ENCODE measurements around the gene PIGN. TPM values are rescaled to one million over a fixed set of nuclear protein-coding genes. Genes with fewer than 3 reads are reported as not detected.

PIGN gene
- polyA plus RNA-seq, 3 donors, result 4.1 to 14.7 (median 14.6) TPM

DNA sequence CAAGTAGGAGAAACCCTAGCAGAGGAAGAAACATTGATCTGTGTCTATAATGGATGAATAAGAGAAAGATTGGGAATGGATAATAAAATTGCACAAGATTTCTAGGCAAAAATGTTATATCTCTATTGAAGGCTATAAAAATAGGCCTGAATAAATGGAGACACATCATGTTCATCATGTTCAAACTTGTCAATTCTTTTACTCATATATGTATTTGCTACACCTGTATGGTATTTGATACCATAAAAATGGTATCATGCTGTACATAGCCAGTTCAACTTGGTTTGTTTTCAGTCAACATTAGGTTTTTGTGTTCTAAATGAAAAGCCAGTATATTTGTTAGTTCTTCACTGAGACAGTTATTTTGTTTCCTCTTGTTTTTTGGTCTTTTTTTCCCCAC is 161.9 kb downstream of the PIGN start:
- H3K4me1 Mint-ChIP-seq, result peaks cover 2% of the 10 kb centered on the region
- Histone ChIP-seq H3K27me3 (ENCODE audit: control insufficient read depth in 2 of 2, insufficient read depth in 2 of 2, low read length in 2 of 2) (peaks cover 0 to 2% of the 10 kb centered on the region in 2 donors), H3K9ac (ENCODE audit: insufficient read depth, low read length, poor library complexity, severe bottlenecking) (no peak overlapping the region), H3K4me2 (replicated peaks; ENCODE audit: extremely low read depth, low read length, poor library complexity, severe bottlenecking) (no peak overlapping the region), H3K27ac (ENCODE audit: low read depth in 1 of 2, low read length in 2 of 2) (no peak overlapping the region), H3K36me3 (replicated peaks in 1 of 2; ENCODE audit: control insufficient read depth in 1 of 2, insufficient read depth in 2 of 2, low read length in 2 of 2) (no peaks in the 10 kb centered on the region), H3K79me2 (ENCODE audit: insufficient read depth, low read length) (no peaks in the 10 kb centered on the region), H3K4me3 (replicated peaks in 1 of 3; ENCODE audit: low read depth in 2 of 3, low read length in 3 of 3) (no peak overlapping the region), H3K4me1 (ENCODE audit: control insufficient read depth in 1 of 2, insufficient read depth in 2 of 2, low read length in 2 of 2) (no peaks in the 10 kb centered on the region), H3K9me3 (replicated peaks in 1 of 2; ENCODE audit: control insufficient read depth in 1 of 2, insufficient read depth in 1 of 2, low read length in 2 of 2) (no peaks in the 10 kb centered on the region), H4K20me1 (ENCODE audit: insufficient read depth, low read length) (no peaks in the 10 kb centered on the region), H2AFZ (ENCODE audit: insufficient read depth, low read depth, low read length, poor library complexity, severe bottlenecking) (no peak overlapping the region)
- H3K4me3 Mint-ChIP-seq, result no peak overlapping the region
- intact Hi-C loops (cut with micrococcal nuclease), result no loop called here
- no peak for DNase-seq
- TF ChIP-seq, protein P1, sequence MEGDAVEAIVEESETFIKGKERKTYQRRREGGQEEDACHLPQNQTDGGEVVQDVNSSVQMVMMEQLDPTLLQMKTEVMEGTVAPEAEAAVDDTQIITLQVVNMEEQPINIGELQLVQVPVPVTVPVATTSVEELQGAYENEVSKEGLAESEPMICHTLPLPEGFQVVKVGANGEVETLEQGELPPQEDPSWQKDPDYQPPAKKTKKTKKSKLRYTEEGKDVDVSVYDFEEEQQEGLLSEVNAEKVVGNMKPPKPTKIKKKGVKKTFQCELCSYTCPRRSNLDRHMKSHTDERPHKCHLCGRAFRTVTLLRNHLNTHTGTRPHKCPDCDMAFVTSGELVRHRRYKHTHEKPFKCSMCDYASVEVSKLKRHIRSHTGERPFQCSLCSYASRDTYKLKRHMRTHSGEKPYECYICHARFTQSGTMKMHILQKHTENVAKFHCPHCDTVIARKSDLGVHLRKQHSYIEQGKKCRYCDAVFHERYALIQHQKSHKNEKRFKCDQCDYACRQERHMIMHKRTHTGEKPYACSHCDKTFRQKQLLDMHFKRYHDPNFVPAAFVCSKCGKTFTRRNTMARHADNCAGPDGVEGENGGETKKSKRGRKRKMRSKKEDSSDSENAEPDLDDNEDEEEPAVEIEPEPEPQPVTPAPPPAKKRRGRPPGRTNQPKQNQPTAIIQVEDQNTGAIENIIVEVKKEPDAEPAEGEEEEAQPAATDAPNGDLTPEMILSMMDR (IDR thresholded peaks at IDR 0.05), result no peak
- H3K27ac Mint-ChIP-seq, result no peak overlapping the region
- H3K36me3 Mint-ChIP-seq, result no peaks in the 10 kb centered on the region
- peaks cover 0 to 6% (median 4%) of the 10 kb centered on the region in 3 donors for H3K27me3 Mint-ChIP-seq (ENCODE audit: low read depth in 3 of 3)
- H3K9me3 Mint-ChIP-seq, result peaks cover 0 to 8% (median 0%) of the 10 kb centered on the region in 7 donors

DNA sequence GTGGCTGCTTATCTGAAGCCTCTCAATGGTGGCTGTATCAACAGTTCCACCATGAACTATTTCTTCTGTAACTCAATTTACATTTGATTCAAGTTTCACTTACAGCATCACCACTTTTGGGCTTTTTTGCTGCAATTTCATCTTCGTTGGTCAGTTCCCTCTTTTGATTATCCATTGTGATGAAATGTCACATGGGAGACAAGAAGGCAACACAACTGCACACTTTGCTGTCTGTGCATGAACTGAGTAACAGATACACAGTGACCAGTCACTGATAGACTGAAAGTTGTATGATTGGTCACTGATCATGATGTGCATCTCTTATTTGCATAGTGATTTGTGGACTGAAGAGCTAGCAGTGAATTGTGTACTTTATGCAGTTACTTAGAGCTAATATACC is 163.3 kb downstream of the PIGN start:
- Mint-ChIP-seq H3K36me3 (no peaks in the 10 kb centered on the region), H3K4me1 (peaks cover 2% of the 10 kb centered on the region), H3K27ac (no peak overlapping the region), H3K27me3 (ENCODE audit: low read depth in 3 of 3) (peaks cover 3 to 6% (median 5%) of the 10 kb centered on the region in 3 donors), H3K9me3 (peaks cover 0 to 10% (median 2%) of the 10 kb centered on the region in 7 donors), H3K4me3 (no peak overlapping the region)
- Histone ChIP-seq H3K9me3 (replicated peaks in 1 of 2; ENCODE audit: control insufficient read depth in 1 of 2, insufficient read depth in 1 of 2, low read length in 2 of 2) (no peaks in the 10 kb centered on the region), H3K27ac (ENCODE audit: low read depth in 1 of 2, low read length in 2 of 2) (no peak overlapping the region), H3K4me1 (ENCODE audit: control insufficient read depth in 1 of 2, insufficient read depth in 2 of 2, low read length in 2 of 2) (no peaks in the 10 kb centered on the region), H3K4me2 (replicated peaks; ENCODE audit: extremely low read depth, low read length, poor library complexity, severe bottlenecking) (no peak overlapping the region), H3K36me3 (replicated peaks in 1 of 2; ENCODE audit: control insufficient read depth in 1 of 2, insufficient read depth in 2 of 2, low read length in 2 of 2) (no peaks in the 10 kb centered on the region), H2AFZ (ENCODE audit: insufficient read depth, low read depth, low read length, poor library complexity, severe bottlenecking) (no peak overlapping the region), H3K9ac (ENCODE audit: insufficient read depth, low read length, poor library complexity, severe bottlenecking) (no peak overlapping the region), H3K27me3 (ENCODE audit: control insufficient read depth in 2 of 2, insufficient read depth in 2 of 2, low read length in 2 of 2) (no peaks in the 10 kb centered on the region), H4K20me1 (ENCODE audit: insufficient read depth, low read length) (no peaks in the 10 kb centered on the region), H3K79me2 (ENCODE audit: insufficient read depth, low read length) (no peaks in the 10 kb centered on the region), H3K4me3 (replicated peaks in 1 of 3; ENCODE audit: low read depth in 2 of 3, low read length in 3 of 3) (no peak overlapping the region)
- intact Hi-C loops (cut with micrococcal nuclease), result no loop called here
- TF ChIP-seq, protein P1 (IDR thresholded peaks at IDR 0.05), result no peak
- DNase-seq, result peak; percentile 4 to 23 (median 19)
- 29% methylated on average over 1 of the region's 1 CpG for WGBS (ENCODE audit: insufficient coverage)

Data from CD14-positive monocyte (primary cell).